H4 (cell line): ENCODE results near the gene CTBP1. TPM values are rescaled to one million over a fixed set of nuclear protein-coding genes. Genes with fewer than 3 reads are reported as not detected.

ENCODE experiments used
- DNase-seq: peaks from one replicate; pipeline ENCODE4 v3.0.0-alpha.2; 2015; ENCODE audit warnings: low spot score
- total RNA-seq: library from RNA; depleted of rRNA; stranded (reverse); fragments of >200 nt; shearing (Covaris generic); gene quantifications from 2 replicates; pipeline ENCODE4 v1.2.3, GENCODE V29; 2014

The CTBP1 gene
- total RNA-seq, 1 experiment from 2014 or later, result 106 TPM

GRCh38 chr4:1223841-1224809, 24.8 kb downstream of the CTBP1 start:
- DNase-seq, result no peak

- no peak for DNase-seq
Observed at GRCh38 chr4:1222938-1223690, 25.8 kb downstream of the CTBP1 start.

- DNase-seq, result no peak
Observed at GRCh38 chr4:1222036-1222789, 26.7 kb downstream of the CTBP1 start.

GRCh38 chr4:1221155-1221870, 27.6 kb downstream of the CTBP1 start:
- no peak for DNase-seq

GRCh38 chr4:1220566-1220965, 28.4 kb downstream of the CTBP1 start:
- DNase-seq, result no peak

GRCh38 chr4:1219566-1219950, 29.4 kb downstream of the CTBP1 start:
- no peak for DNase-seq

- DNase-seq, result no peak
Observed at GRCh38 chr4:1218634-1219565, 30.0 kb downstream of the CTBP1 start.

- DNase-seq, result no peak
Observed at GRCh38 chr4:1217366-1217765, 31.6 kb downstream of the CTBP1 start.

- DNase-seq, result no peak
Observed at GRCh38 chr4:1216869-1217294, 32.0 kb downstream of the CTBP1 start.

GRCh38 chr4:1216076-1216614, 32.8 kb downstream of the CTBP1 start:
- DNase-seq, result no peak

GRCh38 chr4:1215141-1216075, 33.5 kb downstream of the CTBP1 start:
- DNase-seq, result no peak

- DNase-seq, result no peak
Observed at GRCh38 chr4:1214101-1215095, 34.5 kb downstream of the CTBP1 start.

- DNase-seq, result no peak
Observed at GRCh38 chr4:1213336-1213995, 35.5 kb downstream of the CTBP1 start.

- DNase-seq, result no peak
Observed at GRCh38 chr4:1212546-1213335, 36.2 kb downstream of the CTBP1 start.

- DNase-seq, result no peak
Observed at GRCh38 chr4:1211891-1212545, 36.9 kb downstream of the CTBP1 start.

GRCh38 chr4:1211371-1211770, 37.6 kb downstream of the CTBP1 start:
- DNase-seq, result no peak
